ENCODE results near the gene MIEN1. TPM values are rescaled to one million over a fixed set of nuclear protein-coding genes. Genes with fewer than 3 reads are reported as not detected.
A peak's percentile ranks its signal among the peaks of the same experiment; 100 is the strongest.

The MIEN1 gene
- total RNA-seq, 5 donors from 2014 or later (not counting 1 experiment from before 2014, with no cell fraction given) = 30.8 to 36.9 (median 32.1) TPM

GRCh38 chr17:39757176-39757662 is 26.9 kb upstream of the MIEN1 start:
- Mint-ChIP-seq H3K27me3 (no peaks in the 10 kb centered on the region), H3K9me3 (no peaks in the 10 kb centered on the region), H3K36me3 (peaks cover 16% of the 10 kb centered on the region), H3K27ac (peak overlapping the region; percentile 98 to 99), H3K4me3 (peak overlapping the region in 1 of 3 donors; percentile 69), H3K4me1 (peaks cover 61 to 76% (median 71%) of the 10 kb centered on the region in 3 donors)
- H3K27ac ChIP-seq (ENCODE audit: low read length) = peak overlapping the region; percentile 98
- ATAC-seq (replicated peaks in 1 of 4) (no peak), DNase-seq (no peak)
- H3K9me3 ChIP-seq = no peaks in the 10 kb centered on the region
- H3K4me1 ChIP-seq (ENCODE audit: control insufficient read depth in 1 of 2, extremely low read depth in 1 of 2, insufficient read depth in 2 of 2, low read length in 2 of 2) = peaks cover 33 to 82% of the 10 kb centered on the region in 2 experiments
- CTCF ChIA-PET = no interaction called here
- POLR2A ChIA-PET = no interaction called here
- peaks cover 0 to 9% of the 10 kb centered on the region in 2 donors for H3K36me3 ChIP-seq (ENCODE audit: control insufficient read depth in 2 of 2, extremely low read depth in 1 of 2, insufficient read depth in 1 of 2, low read length in 1 of 2)
- no CpG with 5 or more reads among the region's 4 CpGs for WGBS (ENCODE audit: insufficient coverage)
- H3K27me3 ChIP-seq (replicated peaks in 1 of 2; ENCODE audit: control insufficient read depth in 2 of 2, extremely low read depth in 1 of 2, insufficient read depth in 2 of 2, low read length in 1 of 2) = no peaks in the 10 kb centered on the region
- H3K4me3 ChIP-seq (ENCODE audit: control insufficient read depth in 1 of 2, extremely low read depth in 1 of 2, low read length in 1 of 2) = no peak overlapping the region

- no peak overlapping the region for H3K4me3 ChIP-seq (ENCODE audit: control insufficient read depth in 1 of 2, extremely low read depth in 1 of 2, low read length in 1 of 2)
- Mint-ChIP-seq H3K4me1 (peaks cover 63 to 76% (median 69%) of the 10 kb centered on the region in 3 donors), H3K9me3 (no peaks in the 10 kb centered on the region), H3K36me3 (peaks cover 15% of the 10 kb centered on the region), H3K27ac (peak overlapping the region; percentile 98 to 99), H3K4me3 (peak overlapping the region; percentile 69 to 81 (median 73)), H3K27me3 (no peaks in the 10 kb centered on the region)
- ATAC-seq (replicated peaks in 1 of 4) (no peak), DNase-seq (peak in 2 of 35 experiments; percentile 19 to 34)
- WGBS (ENCODE audit: insufficient coverage) = 40% methylated on average over 1 of the region's 7 CpGs
- peaks cover 0 to 4% of the 10 kb centered on the region in 2 donors for H3K36me3 ChIP-seq (ENCODE audit: control insufficient read depth in 2 of 2, extremely low read depth in 1 of 2, insufficient read depth in 1 of 2, low read length in 1 of 2)
- peak overlapping the region; percentile 98 for H3K27ac ChIP-seq (ENCODE audit: low read length)
- ChIA-PET POLR2A (interaction anchor here (0.6 to 0.7 kb wide), 2 partner anchors 46 to 91 kb away, joined by 4 to 5 read pairs; no protein-coding TSS in a partner anchor), CTCF (interaction anchor here (0.5 to 1.1 kb wide), 4 partner anchors 20 to 661 kb away, joined by 3 to 8 read pairs (median 4); partner anchors contain the start of gene TOP2A (in 1 of the 2))
- no peaks in the 10 kb centered on the region for H3K9me3 ChIP-seq
- H3K27me3 ChIP-seq (replicated peaks in 1 of 2; ENCODE audit: control insufficient read depth in 2 of 2, extremely low read depth in 1 of 2, insufficient read depth in 2 of 2, low read length in 1 of 2) = no peaks in the 10 kb centered on the region
- peaks cover 33 to 83% of the 10 kb centered on the region in 2 experiments for H3K4me1 ChIP-seq (ENCODE audit: control insufficient read depth in 1 of 2, extremely low read depth in 1 of 2, insufficient read depth in 2 of 2, low read length in 2 of 2)
Observed at GRCh38 chr17:39756380-39757079, 26.2 kb upstream of the MIEN1 start.

GRCh38 chr17:39755554-39756379 is 25.4 kb upstream of the MIEN1 start:
- H3K4me1 Mint-ChIP-seq = peaks cover 60 to 71% (median 65%) of the 10 kb centered on the region in 3 donors
- H3K9me3 ChIP-seq = no peaks in the 10 kb centered on the region
- H3K36me3 ChIP-seq (ENCODE audit: control insufficient read depth in 2 of 2, extremely low read depth in 1 of 2, insufficient read depth in 1 of 2, low read length in 1 of 2) = peaks cover 0 to 4% of the 10 kb centered on the region in 2 donors
- H3K27me3 ChIP-seq (replicated peaks in 1 of 2; ENCODE audit: control insufficient read depth in 2 of 2, extremely low read depth in 1 of 2, insufficient read depth in 2 of 2, low read length in 1 of 2) = peaks cover 0 to 2% of the 10 kb centered on the region in 2 experiments
- POLR2A ChIA-PET = interaction anchor here (0.6 to 1.5 kb wide), 4 partner anchors 14 to 91 kb away, joined by 3 to 5 read pairs (median 4); no protein-coding TSS in a partner anchor
- ATAC-seq (replicated peaks in 1 of 4) (peak in 1 of 4 experiments; percentile 25), DNase-seq (peak; percentile 28 to 83 (median 55))
- WGBS (ENCODE audit: insufficient coverage) = 35% methylated on average over 8 of the region's 18 CpGs
- CTCF ChIA-PET = interaction anchor here (0.6 to 1.2 kb wide), 6 partner anchors 20 to 662 kb away, joined by 3 to 8 read pairs (median 4); partner anchors contain the start of genes PSMD3 (in 1 of the 2) and TOP2A (in 1 of the 2)
- no peaks in the 10 kb centered on the region for H3K9me3 Mint-ChIP-seq
- peak overlapping the region; percentile 40 to 75 for H3K4me3 ChIP-seq (ENCODE audit: control insufficient read depth in 1 of 2, extremely low read depth in 1 of 2, low read length in 1 of 2)
- peak overlapping the region; percentile 98 to 99 for H3K27ac Mint-ChIP-seq
- peak overlapping the region; percentile 69 to 81 (median 73) for H3K4me3 Mint-ChIP-seq
- H3K36me3 Mint-ChIP-seq = peaks cover 9% of the 10 kb centered on the region
- peaks cover 33 to 80% of the 10 kb centered on the region in 2 experiments for H3K4me1 ChIP-seq (ENCODE audit: control insufficient read depth in 1 of 2, extremely low read depth in 1 of 2, insufficient read depth in 2 of 2, low read length in 2 of 2)
- H3K27me3 Mint-ChIP-seq = no peaks in the 10 kb centered on the region
- H3K27ac ChIP-seq (ENCODE audit: low read length) = peak overlapping the region; percentile 98

- POLR2A ChIA-PET = interaction anchor here in 1 of 2 donors (0.5 to 1.5 kb wide), 3 partner anchors 15 to 51 kb away, joined by 3 to 5 read pairs (median 4); no protein-coding TSS in a partner anchor
- H3K4me3 Mint-ChIP-seq = peak overlapping the region; percentile 69 to 81 (median 73)
- peak overlapping the region; percentile 40 to 75 for H3K4me3 ChIP-seq (ENCODE audit: control insufficient read depth in 1 of 2, extremely low read depth in 1 of 2, low read length in 1 of 2)
- 18% methylated on average over 8 of the region's 21 CpGs for WGBS (ENCODE audit: insufficient coverage)
- no peak for ATAC-seq (replicated peaks in 1 of 4)
- H3K27ac Mint-ChIP-seq = peak overlapping the region; percentile 98 to 99
- peaks cover 33 to 76% of the 10 kb centered on the region in 2 experiments for H3K4me1 ChIP-seq (ENCODE audit: control insufficient read depth in 1 of 2, extremely low read depth in 1 of 2, insufficient read depth in 2 of 2, low read length in 2 of 2)
- H3K9me3 ChIP-seq = no peaks in the 10 kb centered on the region
- H3K36me3 ChIP-seq (ENCODE audit: control insufficient read depth in 2 of 2, extremely low read depth in 1 of 2, insufficient read depth in 1 of 2, low read length in 1 of 2) = no peaks in the 10 kb centered on the region
- H3K9me3 Mint-ChIP-seq = no peaks in the 10 kb centered on the region
- H3K27me3 Mint-ChIP-seq = no peaks in the 10 kb centered on the region
- H3K4me1 Mint-ChIP-seq = peaks cover 57 to 68% (median 61%) of the 10 kb centered on the region in 3 donors
- CTCF ChIA-PET = interaction anchor here in 1 of 2 donors (0.6 to 1.7 kb wide), 11 partner anchors 15 to 225 kb away, joined by 3 to 8 read pairs (median 3); partner anchors contain the start of genes MIEN1 and PSMD3
- peak in 3 of 35 experiments; percentile 14 to 41 (median 16) for DNase-seq
- peaks cover 8% of the 10 kb centered on the region for H3K36me3 Mint-ChIP-seq
- peak overlapping the region; percentile 98 for H3K27ac ChIP-seq (ENCODE audit: low read length)
- H3K27me3 ChIP-seq (replicated peaks in 1 of 2; ENCODE audit: control insufficient read depth in 2 of 2, extremely low read depth in 1 of 2, insufficient read depth in 2 of 2, low read length in 1 of 2) = peaks cover 0 to 5% of the 10 kb centered on the region in 2 experiments
Observed at GRCh38 chr17:39754958-39755553, 24.7 kb upstream of the MIEN1 start.

- no peaks in the 10 kb centered on the region for H3K9me3 ChIP-seq
- peak overlapping the region; percentile 98 for H3K27ac ChIP-seq (ENCODE audit: low read length)
- peaks cover 33 to 69% of the 10 kb centered on the region in 2 experiments for H3K4me1 ChIP-seq (ENCODE audit: control insufficient read depth in 1 of 2, extremely low read depth in 1 of 2, insufficient read depth in 2 of 2, low read length in 2 of 2)
- peak; percentile 81 to 83 (median 82) for ATAC-seq (replicated peaks in 1 of 4)
- Mint-ChIP-seq H3K36me3 (peaks cover 3% of the 10 kb centered on the region), H3K27ac (peak overlapping the region; percentile 98 to 99), H3K4me3 (peak overlapping the region; percentile 69 to 81 (median 73)), H3K4me1 (peaks cover 55 to 62% (median 57%) of the 10 kb centered on the region in 3 donors), H3K9me3 (no peaks in the 10 kb centered on the region), H3K27me3 (no peaks in the 10 kb centered on the region)
- H3K36me3 ChIP-seq (ENCODE audit: control insufficient read depth in 2 of 2, extremely low read depth in 1 of 2, insufficient read depth in 1 of 2, low read length in 1 of 2) = no peaks in the 10 kb centered on the region
- POLR2A ChIA-PET = interaction anchor here in 1 of 2 donors (0.5 to 1.5 kb wide), 3 partner anchors 16 to 52 kb away, joined by 3 to 5 read pairs (median 4); no protein-coding TSS in a partner anchor
- under 1% methylated on average over 61 of the region's 91 CpGs for WGBS (ENCODE audit: insufficient coverage)
- H3K4me3 ChIP-seq (ENCODE audit: control insufficient read depth in 1 of 2, extremely low read depth in 1 of 2, low read length in 1 of 2) = peak overlapping the region; percentile 45 to 75
- DNase-seq = peak; percentile 94 to 99 (median 97)
- H3K27me3 ChIP-seq (replicated peaks in 1 of 2; ENCODE audit: control insufficient read depth in 2 of 2, extremely low read depth in 1 of 2, insufficient read depth in 2 of 2, low read length in 1 of 2) = peaks cover 0 to 5% of the 10 kb centered on the region in 2 experiments
- CTCF ChIA-PET = interaction anchor here in 1 of 2 donors (0.5 to 2.5 kb wide), 12 partner anchors 15 to 226 kb away, joined by 3 to 14 read pairs (median 4); partner anchors contain the start of genes IKZF3, MIEN1 and PSMD3
Observed at GRCh38 chr17:39754161-39754957, 24.0 kb upstream of the MIEN1 start.
